HG03558 (cell line): ENCODE measurements around the gene TYW1B.
"Not testable (repeated sequence)": the region's sequence is repeated elsewhere in the genome, so short reads cannot be mapped to it uniquely, and the experiment has no call there.

Experiments
- ATAC-seq: cut with Tn5 transposase; IDR thresholded peaks from one replicate; pipeline ENCODE4 v1.9.1; 2021; ENCODE audit warnings: moderate number of reproducible peaks; ENCODE audit not compliant: unreplicated experiment; ENCODE audit errors: extremely low read depth

The TYW1B gene

GRCh38 chr7:72766994-72767393, 61.0 kb downstream of the TYW1B start:
- ATAC-seq = not testable (repeated sequence)

- ATAC-seq = no peak
These were observed 67.4 kb downstream of the TYW1B start for GRCh38 chr7:72760602-72761001.

GRCh38 chr7:72754312-72754711, 73.7 kb downstream of the TYW1B start:
- ATAC-seq = no peak

- no peak for ATAC-seq
These were observed 74.2 kb downstream of the TYW1B start for GRCh38 chr7:72753781-72754180.

GRCh38 chr7:72753229-72753628, 74.8 kb downstream of the TYW1B start:
- not testable (repeated sequence) for ATAC-seq

- no peak for ATAC-seq
These were observed 76.0 kb downstream of the TYW1B start for GRCh38 chr7:72751978-72752377.

GRCh38 chr7:72751378-72751777, 76.6 kb downstream of the TYW1B start:
- ATAC-seq = no peak

- ATAC-seq = not testable (repeated sequence)
These were observed 79.4 kb downstream of the TYW1B start for GRCh38 chr7:72748649-72749048.

- ATAC-seq = not testable (repeated sequence)
These were observed 83.6 kb downstream of the TYW1B start for GRCh38 chr7:72744244-72744926.

- ATAC-seq = not testable (repeated sequence)
These were observed 84.2 kb downstream of the TYW1B start for GRCh38 chr7:72743801-72744200.

GRCh38 chr7:72739716-72740115, 88.3 kb downstream of the TYW1B start:
- not testable (repeated sequence) for ATAC-seq

GRCh38 chr7:72735855-72736254, 92.1 kb downstream of the TYW1B start:
- ATAC-seq = not testable (repeated sequence)

GRCh38 chr7:72730815-72731214, 97.2 kb downstream of the TYW1B start:
- ATAC-seq = not testable (repeated sequence)

- ATAC-seq = not testable (repeated sequence)
These were observed 97.6 kb downstream of the TYW1B start for GRCh38 chr7:72730384-72730783.

GRCh38 chr7:72729130-72729529, 98.9 kb downstream of the TYW1B start:
- ATAC-seq = not testable (repeated sequence)

- not testable (repeated sequence) for ATAC-seq
These were observed 105.3 kb downstream of the TYW1B start for GRCh38 chr7:72722694-72723093.

- not testable (repeated sequence) for ATAC-seq
These were observed 107.1 kb downstream of the TYW1B start for GRCh38 chr7:72720890-72721289.

GRCh38 chr7:72717252-72717774, 110.7 kb downstream of the TYW1B start:
- not testable (repeated sequence) for ATAC-seq

- ATAC-seq = not testable (repeated sequence)
These were observed 116.1 kb downstream of the TYW1B start for GRCh38 chr7:72711927-72712326.

- no peak for ATAC-seq
These were observed 117.0 kb downstream of the TYW1B start for GRCh38 chr7:72710983-72711382.

- ATAC-seq = no peak
These were observed 118.1 kb downstream of the TYW1B start for GRCh38 chr7:72709909-72710308.
